Measurements from ENCODE around the gene NTN1.

The NTN1 gene

GRCh38 chr17:9028988-9029570, 7.8 kb downstream of the NTN1 start:
- FAIRE-seq (no peak), DNase-seq (ENCODE audit: insufficient read length, low spot score) (no peak)
- no peak for TF ChIP-seq SPI1 (IDR thresholded peaks at IDR 0.05; ENCODE audit: low read depth, low read length)

DNA sequence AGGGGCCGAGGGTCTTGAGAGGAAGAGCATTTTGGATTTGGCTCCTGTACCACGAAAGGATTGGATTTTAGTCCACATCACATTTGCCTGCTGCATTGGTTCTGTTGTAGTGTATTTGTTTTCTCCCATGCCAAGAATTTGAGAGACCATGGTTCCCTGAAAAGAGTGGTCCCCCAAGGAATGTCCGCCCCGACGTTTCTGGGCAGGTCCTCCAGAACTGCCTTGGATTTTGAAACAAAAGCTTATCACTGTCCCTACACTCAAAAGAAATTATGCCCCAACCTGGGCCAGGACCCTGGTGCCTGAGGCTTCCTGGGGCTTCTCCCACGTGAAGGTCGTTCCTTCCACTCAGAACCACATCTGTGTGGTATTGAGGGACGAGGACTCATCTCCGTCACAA, 10.8 kb downstream of the NTN1 start:
- no peak for DNase-seq (ENCODE audit: insufficient read length, low spot score)
- FAIRE-seq = no peak
- TF ChIP-seq TAF1 (IDR thresholded peaks at IDR 0.05; ENCODE audit: low read depth, low read length) (no peak), POU2F2 (IDR thresholded peaks at IDR 0.05; ENCODE audit: low read depth, low read length) (no peak), SPI1 (IDR thresholded peaks at IDR 0.05; ENCODE audit: low read depth, low read length) (no peak), POLR2A (IDR thresholded peaks at IDR 0.05; ENCODE audit: low read depth, low read length) (no peak), POLR2AphosphoS5 (IDR thresholded peaks at IDR 0.05; ENCODE audit: low read depth, low read length) (no peak), PAX5 (IDR thresholded peaks at IDR 0.05; ENCODE audit: insufficient read depth, low read length, severe bottlenecking) (no peak)

- no peak for DNase-seq (ENCODE audit: insufficient read length, low spot score)
- TF ChIP-seq SPI1 (IDR thresholded peaks at IDR 0.05; ENCODE audit: low read depth, low read length) (no peak), POLR2AphosphoS5 (IDR thresholded peaks at IDR 0.05; ENCODE audit: low read depth, low read length) (no peak)
- no peak for FAIRE-seq
Measured at GRCh38 chr17:9032583-9032982, 11.3 kb downstream of the NTN1 start.

GRCh38 chr17:9035249-9035648, 13.9 kb downstream of the NTN1 start:
- DNase-seq (ENCODE audit: insufficient read length, low spot score) (no peak), FAIRE-seq (no peak)
- TF ChIP-seq PAX5 (IDR thresholded peaks at IDR 0.05; ENCODE audit: insufficient read depth, low read length, severe bottlenecking) (no peak), POLR2A (IDR thresholded peaks at IDR 0.05; ENCODE audit: low read depth, low read length) (no peak), POLR2AphosphoS5 (IDR thresholded peaks at IDR 0.05; ENCODE audit: low read depth, low read length) (no peak), POU2F2 (IDR thresholded peaks at IDR 0.05; ENCODE audit: low read depth, low read length) (no peak), SPI1 (IDR thresholded peaks at IDR 0.05; ENCODE audit: low read depth, low read length) (no peak), TAF1 (IDR thresholded peaks at IDR 0.05; ENCODE audit: low read depth, low read length) (no peak)

- DNase-seq (ENCODE audit: insufficient read length, low spot score) = no peak
- FAIRE-seq = no peak
- TF ChIP-seq POLR2AphosphoS5 (IDR thresholded peaks at IDR 0.05; ENCODE audit: low read depth, low read length) = no peak
- no peak for TF ChIP-seq POLR2A (IDR thresholded peaks at IDR 0.05; ENCODE audit: low read depth, low read length)
Measured at GRCh38 chr17:9036336-9036735, 15.0 kb downstream of the NTN1 start.

DNA sequence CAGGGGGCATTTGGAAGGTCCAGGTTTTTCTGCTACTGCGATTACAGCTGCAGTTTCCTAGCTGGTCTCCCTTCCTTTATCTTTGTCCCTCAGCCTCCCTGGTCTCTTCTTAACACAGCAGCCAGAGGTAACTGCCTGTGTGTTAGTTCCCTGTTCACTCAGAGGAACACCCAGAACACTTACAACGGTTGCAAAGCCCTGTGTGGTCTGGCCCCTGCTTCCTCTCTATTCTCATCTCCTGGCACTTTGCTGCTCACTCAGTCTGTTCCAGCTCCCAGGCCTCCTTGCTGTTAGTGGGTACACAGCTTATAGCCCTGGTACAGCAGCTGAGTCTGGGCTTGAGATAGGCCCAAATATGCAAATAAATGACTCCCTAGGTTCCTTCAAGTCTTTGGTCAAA, 16.4 kb downstream of the NTN1 start:
- no peak for TF ChIP-seq PAX5 (IDR thresholded peaks at IDR 0.05; ENCODE audit: insufficient read depth, low read length, severe bottlenecking)
- no peak for TF ChIP-seq POU2F2 (IDR thresholded peaks at IDR 0.05; ENCODE audit: low read depth, low read length)
- TF ChIP-seq SPI1 (IDR thresholded peaks at IDR 0.05; ENCODE audit: low read depth, low read length) = no peak
- TF ChIP-seq TAF1 (IDR thresholded peaks at IDR 0.05; ENCODE audit: low read depth, low read length) = no peak
- TF ChIP-seq POLR2AphosphoS5 (IDR thresholded peaks at IDR 0.05; ENCODE audit: low read depth, low read length) = no peak
- no peak for TF ChIP-seq POLR2A (IDR thresholded peaks at IDR 0.05; ENCODE audit: low read depth, low read length)
- DNase-seq (ENCODE audit: insufficient read length, low spot score) = no peak
- no peak for FAIRE-seq

- DNase-seq (ENCODE audit: insufficient read length, low spot score) (no peak), FAIRE-seq (no peak)
- TF ChIP-seq TAF1 (IDR thresholded peaks at IDR 0.05; ENCODE audit: low read depth, low read length) = no peak
- TF ChIP-seq POLR2A (IDR thresholded peaks at IDR 0.05; ENCODE audit: low read depth, low read length) = no peak
Measured at GRCh38 chr17:9038380-9038779, 17.1 kb downstream of the NTN1 start.

DNA sequence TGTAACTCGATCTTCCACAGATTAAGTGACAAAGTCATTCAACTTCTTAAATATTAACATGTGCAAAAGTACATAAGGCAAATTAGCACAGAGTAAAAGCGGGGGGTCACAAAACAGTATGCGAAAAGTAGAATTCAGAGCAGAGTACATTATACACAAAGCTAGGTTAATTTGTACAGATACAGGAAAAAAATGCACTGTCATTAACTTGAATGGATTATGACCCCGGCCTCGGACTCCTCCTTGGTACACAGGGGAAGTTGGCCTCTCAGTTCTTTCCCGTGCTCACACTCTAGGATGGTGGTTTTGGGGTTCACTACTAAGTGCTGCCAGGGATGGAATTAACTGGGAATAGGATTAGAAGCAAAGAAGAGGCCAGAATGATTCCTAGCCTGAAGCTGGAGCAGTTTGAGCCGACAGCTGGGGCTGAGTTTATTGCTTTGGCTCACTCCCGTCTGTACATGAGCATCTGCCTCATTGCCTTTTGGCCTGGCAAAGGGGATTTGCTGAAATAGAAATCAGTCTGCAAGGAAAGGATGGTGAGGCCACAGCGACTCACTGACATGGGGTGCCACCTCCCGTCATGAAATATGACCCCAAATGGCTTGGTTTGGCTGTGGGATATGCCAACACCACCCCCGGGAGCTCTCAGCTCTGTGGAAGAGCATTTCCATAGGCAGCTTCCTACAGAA, 23.6 kb downstream of the NTN1 start:
- DNase-seq (ENCODE audit: insufficient read length, low spot score) = no peak
- TF ChIP-seq TAF1 (IDR thresholded peaks at IDR 0.05; ENCODE audit: low read depth, low read length) (no peak), POU2F2 (IDR thresholded peaks at IDR 0.05; ENCODE audit: low read depth, low read length) (no peak), POLR2AphosphoS5 (IDR thresholded peaks at IDR 0.05; ENCODE audit: low read depth, low read length) (no peak), SPI1 (IDR thresholded peaks at IDR 0.05; ENCODE audit: low read depth, low read length) (no peak), PAX5 (IDR thresholded peaks at IDR 0.05; ENCODE audit: insufficient read depth, low read length, severe bottlenecking) (no peak), POLR2A (IDR thresholded peaks at IDR 0.05; ENCODE audit: low read depth, low read length) (no peak)
- FAIRE-seq = no peak

DNA sequence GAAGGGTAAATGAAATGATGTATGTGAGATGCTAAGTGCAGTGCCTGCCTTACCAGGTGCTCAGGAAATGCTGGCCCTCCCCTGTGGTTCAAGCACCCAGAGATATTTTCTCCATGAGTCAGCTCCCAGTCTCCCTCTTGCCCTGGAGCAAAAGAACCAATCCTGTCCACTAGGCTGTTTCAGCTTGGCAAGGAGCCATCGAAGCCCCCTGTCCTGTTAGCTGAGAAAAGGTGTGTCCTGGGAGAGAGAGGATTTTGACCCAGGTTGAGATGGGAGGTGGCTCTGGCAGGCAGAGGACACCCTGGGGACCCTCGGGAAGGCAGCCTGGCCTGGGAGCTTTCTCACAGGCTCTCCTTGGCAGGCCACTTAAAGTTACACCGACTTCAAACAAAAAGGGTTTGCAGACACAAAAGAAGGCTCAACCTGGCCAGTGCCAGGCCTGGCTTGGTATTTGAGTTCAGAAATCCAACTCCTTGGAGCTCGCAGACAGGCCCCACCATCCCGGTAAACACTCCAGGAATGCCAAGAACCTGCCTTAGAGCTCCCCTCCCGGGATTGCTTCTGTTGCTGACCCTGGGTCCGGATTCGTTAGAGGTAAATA, 29.6 kb downstream of the NTN1 start:
- DNase-seq (ENCODE audit: insufficient read length, low spot score) (no peak), FAIRE-seq (no peak)
- TF ChIP-seq POLR2AphosphoS5 (IDR thresholded peaks at IDR 0.05; ENCODE audit: low read depth, low read length) (no peak), POU2F2 (IDR thresholded peaks at IDR 0.05; ENCODE audit: low read depth, low read length) (no peak), SPI1 (IDR thresholded peaks at IDR 0.05; ENCODE audit: low read depth, low read length) (no peak), TAF1 (IDR thresholded peaks at IDR 0.05; ENCODE audit: low read depth, low read length) (no peak), POLR2A (IDR thresholded peaks at IDR 0.05; ENCODE audit: low read depth, low read length) (no peak), PAX5 (IDR thresholded peaks at IDR 0.05; ENCODE audit: insufficient read depth, low read length, severe bottlenecking) (no peak)

- TF ChIP-seq PAX5 (IDR thresholded peaks at IDR 0.05; ENCODE audit: insufficient read depth, low read length, severe bottlenecking) = no peak
- no peak for TF ChIP-seq POLR2AphosphoS5 (IDR thresholded peaks at IDR 0.05; ENCODE audit: low read depth, low read length)
- TF ChIP-seq POLR2A (IDR thresholded peaks at IDR 0.05; ENCODE audit: low read depth, low read length) = no peak
- no peak for TF ChIP-seq TAF1 (IDR thresholded peaks at IDR 0.05; ENCODE audit: low read depth, low read length)
- TF ChIP-seq SPI1 (IDR thresholded peaks at IDR 0.05; ENCODE audit: low read depth, low read length) = no peak
- no peak for TF ChIP-seq POU2F2 (IDR thresholded peaks at IDR 0.05; ENCODE audit: low read depth, low read length)
- no peak for DNase-seq (ENCODE audit: insufficient read length, low spot score)
- no peak for FAIRE-seq
Measured at GRCh38 chr17:9051561-9051960, 30.3 kb downstream of the NTN1 start.
